Endothelial cell of umbilical vein (primary cell): ENCODE measurements around the gene SOX8. TPM values are rescaled to one million over a fixed set of nuclear protein-coding genes. Genes with fewer than 3 reads are reported as not detected.

Source experiments
- BruUV-seq: library from RNA; stranded (reverse); fragments of 400-500 nt; replicated peaks from 2 replicates; lab custom pipeline; 2021; lab: Mats Ljungman, UMichigan
- CTCF ChIA-PET: fragments of 300-600, 350-600 bp; sonication (Branson Sonifier 250); formaldehyde crosslinking; loops from one replicate; lab custom pipeline; 2021; ENCODE audit warnings: antibody characterized with exemption, inconsistent platforms; lab: Charles Lee
- POLR2A ChIA-PET: fragments of 300-600, 350-600 bp; sonication (Branson Sonifier 250); formaldehyde crosslinking; loops from one replicate; lab custom pipeline; 2021; ENCODE audit warnings: antibody characterized with exemption, inconsistent platforms; lab: Charles Lee
- DNase-seq: peaks from one replicate; pipeline ENCODE4 v3.0.0-alpha.2; 2011; ENCODE audit warnings: low read depth, low spot score
- FAIRE-seq: peaks from 2 replicates; lab custom pipeline; 2011; peaks lifted over from hg19 to GRCh38; lab: Jason Lieb, UNC
- H2AFZ ChIP-seq: 2 replicates; pipeline ENCODE4 v1.6.0; 2012; ENCODE audit warnings: low read depth, low read length, control low read depth, inconsistent platforms
- H3K27ac ChIP-seq: 2 replicates; pipeline ENCODE4 v1.5.1; 2011; ENCODE audit warnings: low read depth, mild to moderate bottlenecking, control low read depth, low read length, moderate library complexity; ENCODE audit not compliant: insufficient read depth
- H3K27me3 ChIP-seq, 2 experiments: 2 replicates each; pipeline versions ENCODE4 v1.6.0 to v1.6.1; 2011; ENCODE audit warnings: low read length in 2 of 2, mixed read lengths in 1 of 2; ENCODE audit not compliant: control insufficient read depth in 2 of 2, insufficient read depth in 2 of 2
- H3K36me3 ChIP-seq, 2 experiments: 2 replicates in 1 of 2; 3 replicates in 1 of 2; pipeline ENCODE4 v1.5.1; 2011; ENCODE audit warnings: low read length in 2 of 2, mild to moderate bottlenecking in 1 of 2, moderate library complexity in 1 of 2; ENCODE audit not compliant: control insufficient read depth in 2 of 2, insufficient read depth in 2 of 2; ENCODE audit errors: extremely low read depth in 1 of 2
- H3K4me1 ChIP-seq: 3 replicates; pipeline ENCODE4 v1.5.1; 2011; ENCODE audit warnings: mild to moderate bottlenecking, low read length; ENCODE audit not compliant: control insufficient read depth, insufficient read depth; ENCODE audit errors: extremely low read depth
- H3K4me2 ChIP-seq: 2 replicates; pipeline ENCODE4 v1.6.1; 2011; ENCODE audit warnings: low read length, control low read depth, mixed read lengths; ENCODE audit not compliant: insufficient read depth
- H3K4me3 ChIP-seq, 3 experiments: fragments of 200-600 bp in 1 of 3; sonication (generic), shearing (Covaris generic) in 1 of 3; replicated peaks in 1 of 3; 2 replicates each; pipeline ENCODE4 v1.5.1; 2011 to 2016; ENCODE audit warnings: control low read depth in 3 of 3, low read length in 3 of 3, mild to moderate bottlenecking in 2 of 3, inconsistent platforms in 1 of 3, low read depth in 1 of 3, moderate library complexity in 1 of 3; ENCODE audit not compliant: insufficient read depth in 1 of 3
- H3K79me2 ChIP-seq: 2 replicates; pipeline ENCODE4 v1.6.0; 2012; ENCODE audit warnings: low read length, inconsistent platforms; ENCODE audit not compliant: control insufficient read depth, insufficient read depth
- H3K9ac ChIP-seq: replicated peaks from 2 replicates; pipeline ENCODE3; 2011; ENCODE audit warnings: low read length, control low read depth; ENCODE audit not compliant: insufficient read depth; ENCODE audit errors: extremely low read depth
- H3K9me1 ChIP-seq: replicated peaks from 3 replicates; pipeline ENCODE4 v1.6.0; 2011; ENCODE audit warnings: mild to moderate bottlenecking, low read length; ENCODE audit not compliant: control insufficient read depth, insufficient read depth; ENCODE audit errors: extremely low read depth
- H3K9me3 ChIP-seq: replicated peaks from 2 replicates; pipeline ENCODE4 v1.5.1; 2012; ENCODE audit warnings: low read length, inconsistent platforms; ENCODE audit not compliant: control insufficient read depth, insufficient read depth
- H4K20me1 ChIP-seq: replicated peaks from 2 replicates; pipeline ENCODE3; 2011; ENCODE audit warnings: mild to moderate bottlenecking, low read length; ENCODE audit not compliant: control insufficient read depth, insufficient read depth; ENCODE audit errors: extremely low read depth
- EZH2 ChIP-seq: IDR thresholded peaks from 2 replicates; pipeline ENCODE4 v1.6.1; 2012; ENCODE audit warnings: borderline replicate concordance, low read depth, mild to moderate bottlenecking, moderate library complexity, low read length, inconsistent platforms; ENCODE audit not compliant: severe bottlenecking
- FOS ChIP-seq: IDR thresholded peaks from 2 replicates; pipeline ENCODE4 v1.6.1; 2011; ENCODE audit warnings: mild to moderate bottlenecking, low read length, moderate library complexity, borderline replicate concordance; ENCODE audit not compliant: insufficient read depth
- GATA2 ChIP-seq: IDR thresholded peaks from 2 replicates; pipeline ENCODE4 v1.7.0; 2011; ENCODE audit warnings: low read depth, mild to moderate bottlenecking, moderate library complexity, mixed read lengths, low read length; ENCODE audit not compliant: insufficient read length, insufficient read depth
- JUN ChIP-seq: IDR thresholded peaks from 2 replicates; pipeline ENCODE4 v1.6.1; 2011; ENCODE audit warnings: borderline replicate concordance, low read depth; ENCODE audit not compliant: insufficient read length, insufficient read depth
- MYC ChIP-seq: IDR thresholded peaks from one replicate; pipeline ENCODE4 v1.6.1; 2011; ENCODE audit warnings: mild to moderate bottlenecking, low read depth, low read length
- POLR2A ChIP-seq: IDR thresholded peaks from 2 replicates; pipeline ENCODE4 v1.6.1; 2012; ENCODE audit warnings: low read depth, mild to moderate bottlenecking, control low read depth, low read length
- POLR2AphosphoS5 ChIP-seq: IDR thresholded peaks from 2 replicates; pipeline ENCODE4 v1.6.1; 2012; ENCODE audit warnings: low read depth, mild to moderate bottlenecking, control low read depth, low read length, moderate library complexity; ENCODE audit not compliant: insufficient read depth
- dilution Hi-C: fragments of 300-500 bp; cut with MboI; formaldehyde crosslinking; loops from one replicate; pipeline ENCODE4 v1.15.0; 2019; ENCODE audit warnings: low sequenced_read_pairs; ENCODE audit not compliant: extremely low pct_ligation_motif_present
- intact Hi-C: fragments of 100-400 bp; cut with micrococcal nuclease; formaldehyde crosslinking; loops from one replicate; pipeline ENCODE4 v1.10.0; 2022
- polyA plus RNA-seq, 4 experiments: library from polyadenylated mRNA; depleted of rRNA in 3 of 4; stranded (reverse) in 3 of 4; unstranded in 1 of 4; fragments of >200 nt; gene quantifications; 2 replicates each; pipeline versions ENCODE4 v1.2.1 to v1.2.3, GENCODE V29; 2011 to 2012; ENCODE audit warnings: missing spikeins in 1 of 4
- total RNA-seq: library from RNA; stranded (reverse); gene quantifications from 2 replicates; pipeline ENCODE4 v1.2.3, GENCODE V29; 2021
- TF ChIP-seq, protein P1 (sequence below), 2 donors: IDR thresholded peaks; 1 replicate in 1 of 2; 2 replicates in 1 of 2; pipeline ENCODE4 v1.5.1; 2011; ENCODE audit warnings: low read length in 2 of 2, mild to moderate bottlenecking in 2 of 2, moderate library complexity in 2 of 2, control low read depth in 1 of 2, inconsistent platforms in 1 of 2, low read depth in 1 of 2; ENCODE audit not compliant: insufficient read depth in 1 of 2; ENCODE audit errors: extremely low read depth in 1 of 2
- TF ChIP-seq, protein P2 (sequence below): IDR thresholded peaks from 2 replicates; pipeline ENCODE4 v1.6.1; 2011; ENCODE audit not compliant: insufficient read depth, insufficient read length

SOX8 gene
- total and polyA plus RNA-seq, 2 donors (not counting 3 experiments of a cell fraction or from before 2014, with no cell fraction given), result 0.52 to 0.53 TPM

DNA sequence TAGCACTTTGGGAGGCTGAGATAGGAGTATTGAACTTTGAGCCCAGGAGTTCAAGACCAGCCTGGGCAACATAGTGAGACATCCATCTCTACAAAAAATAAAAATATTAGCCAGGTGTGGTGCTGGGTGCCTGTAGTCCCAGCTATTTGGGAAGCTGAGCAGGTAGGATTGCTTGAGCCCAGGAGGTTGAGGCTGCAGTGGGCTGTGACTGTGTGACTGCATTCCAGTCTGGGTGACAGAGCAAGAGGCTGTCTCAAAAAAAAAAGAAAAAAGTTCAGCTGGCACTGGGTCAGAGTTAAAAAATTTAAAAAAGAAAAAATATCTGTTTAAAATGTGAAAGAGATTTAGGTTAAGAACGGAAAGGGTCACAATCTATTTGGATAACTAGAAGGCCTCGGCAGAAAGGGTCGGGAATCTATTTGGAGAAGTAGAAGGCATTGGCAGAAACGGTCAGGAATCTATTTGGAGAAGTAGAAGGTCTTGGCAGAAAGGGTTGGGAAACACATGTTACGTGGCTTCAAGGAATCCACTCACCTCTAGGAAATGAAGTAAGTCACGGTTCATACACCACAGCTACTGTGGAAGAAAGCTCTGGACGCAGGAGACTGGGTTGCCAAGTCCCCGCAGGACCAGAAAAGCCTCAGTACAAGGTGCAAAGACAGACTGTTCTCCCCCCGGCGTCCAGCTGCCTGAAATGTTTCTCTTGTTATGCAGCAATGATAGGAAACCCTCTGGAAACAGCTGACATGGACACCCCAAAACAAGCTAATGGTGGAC is 36.1 kb upstream of the SOX8 start:
- H3K4me2 ChIP-seq, result no peak overlapping the region
- H3K4me3 ChIP-seq, result no peak overlapping the region
- peaks cover 3% of the 10 kb centered on the region for H3K9me3 ChIP-seq
- POLR2A ChIA-PET, result no interaction called here
- H4K20me1 ChIP-seq, result no peaks in the 10 kb centered on the region
- no peaks in the 10 kb centered on the region for H3K79me2 ChIP-seq
- CTCF ChIA-PET, result no interaction called here
- H3K36me3 ChIP-seq, result no peaks in the 10 kb centered on the region
- no TSS peak for BruUV-seq
- intact Hi-C loops, result no loop called here
- H3K4me1 ChIP-seq, result no peaks in the 10 kb centered on the region
- no peak for FAIRE-seq
- no peak for DNase-seq
- no peak overlapping the region for H2AFZ ChIP-seq
- H3K27ac ChIP-seq, result no peak overlapping the region
- no peak overlapping the region for H3K9ac ChIP-seq
- TF ChIP-seq JUN, result no peak
- no peak for TF ChIP-seq GATA2
- TF ChIP-seq, protein P1, sequence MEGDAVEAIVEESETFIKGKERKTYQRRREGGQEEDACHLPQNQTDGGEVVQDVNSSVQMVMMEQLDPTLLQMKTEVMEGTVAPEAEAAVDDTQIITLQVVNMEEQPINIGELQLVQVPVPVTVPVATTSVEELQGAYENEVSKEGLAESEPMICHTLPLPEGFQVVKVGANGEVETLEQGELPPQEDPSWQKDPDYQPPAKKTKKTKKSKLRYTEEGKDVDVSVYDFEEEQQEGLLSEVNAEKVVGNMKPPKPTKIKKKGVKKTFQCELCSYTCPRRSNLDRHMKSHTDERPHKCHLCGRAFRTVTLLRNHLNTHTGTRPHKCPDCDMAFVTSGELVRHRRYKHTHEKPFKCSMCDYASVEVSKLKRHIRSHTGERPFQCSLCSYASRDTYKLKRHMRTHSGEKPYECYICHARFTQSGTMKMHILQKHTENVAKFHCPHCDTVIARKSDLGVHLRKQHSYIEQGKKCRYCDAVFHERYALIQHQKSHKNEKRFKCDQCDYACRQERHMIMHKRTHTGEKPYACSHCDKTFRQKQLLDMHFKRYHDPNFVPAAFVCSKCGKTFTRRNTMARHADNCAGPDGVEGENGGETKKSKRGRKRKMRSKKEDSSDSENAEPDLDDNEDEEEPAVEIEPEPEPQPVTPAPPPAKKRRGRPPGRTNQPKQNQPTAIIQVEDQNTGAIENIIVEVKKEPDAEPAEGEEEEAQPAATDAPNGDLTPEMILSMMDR (IDR thresholded peaks at IDR 0.05; ENCODE audit: extremely low read depth in 1 of 2, insufficient read depth in 1 of 2, low read depth in 1 of 2, low read length in 2 of 2), result no peak
- TF ChIP-seq POLR2AphosphoS5, result no peak
- TF ChIP-seq POLR2A, result no peak
- no peak for TF ChIP-seq FOS
- TF ChIP-seq EZH2, result no peak
- TF ChIP-seq MYC, result no peak
- TF ChIP-seq, protein P2, sequence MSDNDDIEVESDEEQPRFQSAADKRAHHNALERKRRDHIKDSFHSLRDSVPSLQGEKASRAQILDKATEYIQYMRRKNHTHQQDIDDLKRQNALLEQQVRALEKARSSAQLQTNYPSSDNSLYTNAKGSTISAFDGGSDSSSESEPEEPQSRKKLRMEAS, result no peak
- dilution Hi-C loops, result no loop called here
- H3K9me1 ChIP-seq, result no peaks in the 10 kb centered on the region
- H3K27me3 ChIP-seq, result no peaks in the 10 kb centered on the region
